GM12801 (cell line): ENCODE data around the gene SHISAL1.

Experiments used
- CTCF ChIP-seq: IDR thresholded peaks from one replicate; pipeline ENCODE4 v1.5.1; 2011; ENCODE audit warnings: control low read depth; ENCODE audit not compliant: insufficient read length; ENCODE audit errors: extremely low read depth

Gene SHISAL1

GRCh38 chr22:44229809-44230208 lies 82.9 kb downstream of the SHISAL1 start:
- TF ChIP-seq CTCF, result no peak

- TF ChIP-seq CTCF, result no peak
Observed at GRCh38 chr22:44229331-44229730, 83.4 kb downstream of the SHISAL1 start.

- TF ChIP-seq CTCF, result no peak
Observed at GRCh38 chr22:44225812-44226211, 86.9 kb downstream of the SHISAL1 start.

- TF ChIP-seq CTCF, result no peak
Observed at GRCh38 chr22:44225091-44225689, 87.6 kb downstream of the SHISAL1 start.

GRCh38 chr22:44224166-44224565 lies 88.6 kb downstream of the SHISAL1 start:
- TF ChIP-seq CTCF, result no peak

- TF ChIP-seq CTCF, result no peak
Observed at GRCh38 chr22:44221710-44222475, 90.9 kb downstream of the SHISAL1 start.

GRCh38 chr22:44220727-44221680 lies 91.7 kb downstream of the SHISAL1 start:
- no peak for TF ChIP-seq CTCF
